ENCODE measurements around the gene RXRA.

GRCh38 chr9:134482226-134482625 is 156.0 kb downstream of the RXRA start:
- TF ChIP-seq FOXM1 (IDR thresholded peaks at IDR 0.05; ENCODE audit: borderline replicate concordance) (no peak), ELF4 (IDR thresholded peaks at IDR 0.05) (no peak), FOXK2 (IDR thresholded peaks at IDR 0.05) (no peak), SP1 (IDR thresholded peaks at IDR 0.05) (no peak), SUZ12 (IDR thresholded peaks at IDR 0.05) (no peak), FOXA1 (IDR thresholded peaks at IDR 0.05) (no peak), ZNF384 (IDR thresholded peaks at IDR 0.05) (no peak), TARDBP (IDR thresholded peaks at IDR 0.05) (no peak), L3MBTL2 (conservative IDR thresholded peaks at IDR 0.05) (no peak), ARNT (IDR thresholded peaks at IDR 0.05) (no peak), BHLHE40 (IDR thresholded peaks at IDR 0.05; ENCODE audit: borderline replicate concordance) (no peak), HDGF (IDR thresholded peaks at IDR 0.05; ENCODE audit: borderline replicate concordance) (no peak), NFRKB (IDR thresholded peaks at IDR 0.05) (no peak)
- TF ChIP-seq, protein P1, sequence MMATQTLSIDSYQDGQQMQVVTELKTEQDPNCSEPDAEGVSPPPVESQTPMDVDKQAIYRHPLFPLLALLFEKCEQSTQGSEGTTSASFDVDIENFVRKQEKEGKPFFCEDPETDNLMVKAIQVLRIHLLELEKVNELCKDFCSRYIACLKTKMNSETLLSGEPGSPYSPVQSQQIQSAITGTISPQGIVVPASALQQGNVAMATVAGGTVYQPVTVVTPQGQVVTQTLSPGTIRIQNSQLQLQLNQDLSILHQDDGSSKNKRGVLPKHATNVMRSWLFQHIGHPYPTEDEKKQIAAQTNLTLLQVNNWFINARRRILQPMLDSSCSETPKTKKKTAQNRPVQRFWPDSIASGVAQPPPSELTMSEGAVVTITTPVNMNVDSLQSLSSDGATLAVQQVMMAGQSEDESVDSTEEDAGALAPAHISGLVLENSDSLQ (IDR thresholded peaks at IDR 0.05), result no peak
